BLaER1 treated with 17β-estradiol and CSF1 and Interleukin-3, amounts not matched to agents 10 nM and 100 nM (cell line): ENCODE measurements around the gene CCDC12.

Experiments used
- H3K27ac ChIP-seq, 11 experiments: shearing (Covaris generic); formaldehyde crosslinking; 2 replicates each; pipeline ENCODE4 v1.8.1; 2022
- H3K27me3 ChIP-seq, 11 experiments: shearing (Covaris generic); formaldehyde crosslinking; 2 replicates each; pipeline ENCODE4 v1.8.1; 2022
- H3K36me3 ChIP-seq, 11 experiments: shearing (Covaris generic); formaldehyde crosslinking; 2 replicates each; pipeline ENCODE4 v1.8.1; 2022
- H3K4me1 ChIP-seq, 10 experiments: shearing (Covaris generic); formaldehyde crosslinking; 2 replicates each; pipeline ENCODE4 v1.8.1; 2022
- H3K4me2 ChIP-seq, 11 experiments: shearing (Covaris generic); formaldehyde crosslinking; 2 replicates each; pipeline ENCODE4 v1.8.1; 2022
- H3K4me3 ChIP-seq, 10 experiments: shearing (Covaris generic); formaldehyde crosslinking; 2 replicates each; pipeline ENCODE4 v1.8.1; 2022
- H3K9ac ChIP-seq, 11 experiments: shearing (Covaris generic); formaldehyde crosslinking; 2 replicates each; pipeline ENCODE4 v1.8.1; 2022
- H3K9me3 ChIP-seq, 11 experiments: shearing (Covaris generic); formaldehyde crosslinking; replicated peaks in 1 of 11; 2 replicates each; pipeline ENCODE4 v1.8.1; 2022
- H4K20me1 ChIP-seq, 11 experiments: shearing (Covaris generic); formaldehyde crosslinking; 2 replicates each; pipeline ENCODE4 v1.8.1; 2022
- Cebpa-rat ChIP-seq, 11 experiments: shearing (Covaris generic); IDR thresholded peaks; 2 replicates each; pipeline ENCODE4 v1.8.1; 2022

The CCDC12 gene

GRCh38 chr3:46874430-46874829 is 102.1 kb downstream of the CCDC12 start:
- peak overlapping the region in 2 of 10 experiments; percentile 18 to 19; a peak in 3 of 20 replicates for H3K4me3 ChIP-seq
- H3K27ac ChIP-seq: peak overlapping the region in 6 of 11 experiments; percentile 6 to 65 (median 52); a peak in 9 of 22 replicates
- peaks cover 0 to 17% (median 0%) of the 10 kb centered on the region in 11 experiments; a peak in 3 of 22 replicates for H4K20me1 ChIP-seq
- H3K27me3 ChIP-seq: peaks cover 0 to 16% (median 6%) of the 10 kb centered on the region in 11 experiments; a peak in 14 of 22 replicates
- peaks cover 27 to 80% (median 65%) of the 10 kb centered on the region in 10 experiments for H3K4me1 ChIP-seq
- H3K9me3 ChIP-seq: no peaks in the 10 kb centered on the region
- TF ChIP-seq Cebpa-rat (IDR thresholded peaks at IDR 0.05): no peak
- H3K9ac ChIP-seq: peak overlapping the region in 4 of 11 experiments; percentile 38 to 51 (median 43); a peak in 10 of 22 replicates
- H3K36me3 ChIP-seq: no peaks in the 10 kb centered on the region
- peak overlapping the region; percentile 72 to 93 (median 84) for H3K4me2 ChIP-seq

DNA sequence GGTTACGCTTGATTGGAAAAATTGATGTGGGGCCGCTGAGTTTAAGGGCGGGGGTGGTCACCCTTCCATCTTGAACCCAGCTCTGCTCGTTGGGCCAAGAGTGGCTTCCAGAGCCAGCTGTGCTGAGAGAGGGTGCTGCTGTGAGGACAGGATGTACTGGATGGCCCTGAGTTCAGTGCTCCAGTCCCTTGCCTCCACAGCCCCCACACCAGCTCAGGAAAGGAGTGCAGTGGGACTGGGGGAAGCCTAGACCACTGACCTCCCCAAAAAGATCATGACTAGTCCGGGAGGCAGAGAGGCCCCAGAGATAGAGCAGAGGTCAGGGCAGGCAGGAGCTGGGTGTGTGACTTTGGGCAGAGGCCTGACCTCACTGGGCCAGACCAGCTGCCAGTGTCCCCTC is 103.0 kb downstream of the CCDC12 start:
- Histone ChIP-seq H4K20me1 (peaks cover 0 to 13% (median 0%) of the 10 kb centered on the region in 11 experiments; a peak in 3 of 22 replicates), H3K27me3 (peaks cover 0 to 8% (median 0%) of the 10 kb centered on the region in 11 experiments; a peak in 2 of 22 replicates), H3K27ac (peak overlapping the region in 5 of 11 experiments; percentile 2 to 65 (median 63); a peak in 8 of 22 replicates), H3K4me1 (peaks cover 27 to 83% (median 66%) of the 10 kb centered on the region in 10 experiments), H3K4me2 (peak overlapping the region; percentile 72 to 93 (median 84)), H3K9ac (peak overlapping the region in 5 of 11 experiments; percentile 1 to 44 (median 38); a peak in 7 of 22 replicates), H3K9me3 (no peaks in the 10 kb centered on the region), H3K36me3 (no peaks in the 10 kb centered on the region), H3K4me3 (peak overlapping the region in 2 of 10 experiments; percentile 19 to 21; a peak in 2 of 20 replicates)
- TF ChIP-seq Cebpa-rat (IDR thresholded peaks at IDR 0.05): no peak
